GM23338 (cell line): Measurements from ENCODE around the gene CAMKV. TPM values are rescaled to one million over a fixed set of nuclear protein-coding genes. Genes with fewer than 3 reads are reported as not detected.

Experiments used
- ATAC-seq: fragments of 200-7000 bp; cut with Tn5 transposase; 3 replicates; pipeline ENCODE4 v1.9.1; 2020
- DNase-seq: peaks from one replicate; pipeline ENCODE4 v3.0.0-alpha.2; 2015; ENCODE audit warnings: low spot score
- H2AFZ ChIP-seq: fragments of 200-600 bp; sonication (generic); 2 replicates; pipeline ENCODE4 v1.8.0; 2016; ENCODE audit warnings: antibody characterized with exemption, mild to moderate bottlenecking, moderate library complexity
- H3F3A ChIP-seq: fragments of 200-600 bp; sonication (generic); replicated peaks from 2 replicates; pipeline ENCODE4 v1.8.0; 2017; ENCODE audit warnings: antibody characterized with exemption, mixed run types, low read depth
- H3K27ac ChIP-seq: fragments of 200-600 bp; sonication (generic); 2 replicates; pipeline ENCODE4 v1.6.1; 2016; ENCODE audit warnings: low read depth
- H3K27me3 ChIP-seq: fragments of 200-600 bp; sonication (generic); 2 replicates; pipeline ENCODE4 v1.8.0; 2016; ENCODE audit warnings: mild to moderate bottlenecking, mixed run types, moderate library complexity; ENCODE audit not compliant: insufficient read depth
- H3K36me3 ChIP-seq: fragments of 200-600 bp; sonication (generic); 2 replicates; pipeline ENCODE4 v1.8.0; 2016; ENCODE audit warnings: mild to moderate bottlenecking; ENCODE audit not compliant: insufficient read depth
- H3K4me1 ChIP-seq: fragments of 200-600 bp; sonication (generic); 2 replicates; pipeline ENCODE4 v1.8.0; 2016; ENCODE audit warnings: mild to moderate bottlenecking, moderate library complexity; ENCODE audit not compliant: insufficient read depth
- H3K4me2 ChIP-seq: fragments of 200-600 bp; sonication (generic); 2 replicates; pipeline ENCODE4 v1.7.1; 2017; ENCODE audit warnings: mixed run types
- H3K4me3 ChIP-seq: fragments of 200-600 bp; sonication (generic); 2 replicates; pipeline ENCODE4 v1.6.1; 2016; ENCODE audit warnings: mixed run types
- H3K79me2 ChIP-seq: fragments of 200-600 bp; sonication (generic); replicated peaks from 2 replicates; pipeline ENCODE4 v1.8.0; 2017; ENCODE audit warnings: mild to moderate bottlenecking; ENCODE audit not compliant: insufficient read depth
- H3K9me2 ChIP-seq: fragments of 200-600 bp; sonication (generic); 2 replicates; pipeline ENCODE4 v1.8.0; 2017; ENCODE audit not compliant: insufficient read depth
- H4K20me1 ChIP-seq: fragments of 200-600 bp; sonication (generic); replicated peaks from 2 replicates; pipeline ENCODE4 v1.8.0; 2017; ENCODE audit warnings: mild to moderate bottlenecking; ENCODE audit not compliant: insufficient read depth
- H3K27ac Mint-ChIP-seq: 2 replicates; pipeline ENCODE4 v1.8.0; 2020; ENCODE audit warnings: inconsistent platforms, mild to moderate bottlenecking, moderate library complexity, mixed read lengths
- H3K27me3 Mint-ChIP-seq: 3 replicates; pipeline ENCODE4 v1.8.0; 2022; ENCODE audit warnings: low read depth, mild to moderate bottlenecking, moderate library complexity, mixed read lengths, inconsistent platforms; ENCODE audit not compliant: insufficient read depth, poor library complexity
- H3K36me3 Mint-ChIP-seq: 3 replicates; pipeline ENCODE4 v1.8.0; 2021; ENCODE audit warnings: low read depth, mild to moderate bottlenecking, inconsistent platforms, moderate library complexity, mixed read lengths
- H3K4me1 Mint-ChIP-seq: 3 replicates; pipeline ENCODE4 v1.8.0; 2020; ENCODE audit warnings: mild to moderate bottlenecking, inconsistent platforms, mixed read lengths
- H3K4me3 Mint-ChIP-seq: 3 replicates; pipeline ENCODE4 v1.8.0; 2021; ENCODE audit warnings: moderate library complexity, mild to moderate bottlenecking, inconsistent platforms, mixed read lengths
- H3K9me3 Mint-ChIP-seq: 3 replicates; pipeline ENCODE4 v1.8.0; 2020; ENCODE audit warnings: moderate library complexity, mild to moderate bottlenecking, inconsistent platforms, mixed read lengths
- CREB1 ChIP-seq: fragments of 250-450 bp; sonication (Bioruptor Pico); IDR thresholded peaks from 2 replicates; pipeline ENCODE4 v1.5.0; 2020; ENCODE audit warnings: low read depth, mild to moderate bottlenecking, moderate library complexity
- CTCF ChIP-seq, 2 experiments: fragments of 200-600 bp in 1 of 2; sonication (generic) in 1 of 2; conservative IDR thresholded peaks; 2 replicates each; pipeline versions ENCODE4 v1.5.1 to v1.6.1; 2016 to 2017; ENCODE audit warnings: antibody characterized with exemption in 2 of 2, low read depth in 2 of 2, mild to moderate bottlenecking in 2 of 2, moderate library complexity in 1 of 2
- EZH2 ChIP-seq: fragments of 200-600 bp; sonication (generic); IDR thresholded peaks from one replicate; pipeline ENCODE4 v1.8.0; 2017; ENCODE audit warnings: antibody characterized with exemption, mild to moderate bottlenecking, low read depth; ENCODE audit not compliant: unreplicated experiment
- EZH2phosphoT487 ChIP-seq: fragments of 200-600 bp; sonication (generic); IDR thresholded peaks from one replicate; pipeline ENCODE4 v1.8.1; 2018; ENCODE audit warnings: antibody characterized with exemption; ENCODE audit not compliant: unreplicated experiment
- JUNB ChIP-seq: IDR thresholded peaks from one replicate; pipeline ENCODE4 v1.6.1; 2016; ENCODE audit warnings: antibody characterized with exemption; ENCODE audit not compliant: unreplicated experiment
- NANOG ChIP-seq: IDR thresholded peaks from 2 replicates; pipeline ENCODE4 v1.6.1; 2016; ENCODE audit warnings: antibody characterized with exemption, borderline replicate concordance
- POLR2AphosphoS5 ChIP-seq: IDR thresholded peaks from 2 replicates; pipeline ENCODE4 v1.6.1; 2016; ENCODE audit warnings: antibody characterized with exemption, low read depth
- REST ChIP-seq: IDR thresholded peaks from one replicate; pipeline ENCODE4 v1.6.1; 2018; ENCODE audit warnings: antibody characterized with exemption; ENCODE audit not compliant: unreplicated experiment
- STAT1 ChIP-seq: IDR thresholded peaks from one replicate; pipeline ENCODE4 v1.6.1; 2016; ENCODE audit warnings: antibody characterized with exemption; ENCODE audit not compliant: unreplicated experiment
- ZNF114 ChIP-seq: fragments of 250-450 bp; sonication (Bioruptor Pico); IDR thresholded peaks from 2 replicates; pipeline ENCODE4 v1.5.0; 2020; ENCODE audit warnings: mild to moderate bottlenecking, moderate library complexity
- ZNF462 ChIP-seq: fragments of 250-450 bp; sonication (Bioruptor Pico); IDR thresholded peaks from 2 replicates; pipeline ENCODE4 v1.5.0; 2020; ENCODE audit warnings: mild to moderate bottlenecking, moderate library complexity
- polyA plus RNA-seq: library from polyadenylated mRNA; unstranded; fragments of >200 nt; fragmentation: Nextera tagmentation; extraction: Ambion mirVana; gene quantifications from 2 replicates; pipeline ENCODE4 v1.2.1, GENCODE V29; 2016
- total RNA-seq: library from RNA; depleted of rRNA; stranded (reverse); fragments of >200 nt; shearing (Covaris generic); gene quantifications from 2 replicates; pipeline ENCODE4 v1.2.3, GENCODE V29; 2014

Gene CAMKV
- total and polyA plus RNA-seq, 2 experiments from 2014 or later, result 38.3 to 80.1 TPM

GRCh38 chr3:49898991-49899390, 29.3 kb upstream of the CAMKV start:
- TF ChIP-seq EZH2, result no peak
- TF ChIP-seq STAT1, result no peak
- Histone ChIP-seq H3K27ac (no peak overlapping the region), H3K4me3 (no peak overlapping the region), H3K9me2 (no peaks in the 10 kb centered on the region), H2AFZ (no peak overlapping the region), H3K79me2 (no peaks in the 10 kb centered on the region), H4K20me1 (no peaks in the 10 kb centered on the region), H3K27me3 (no peaks in the 10 kb centered on the region), H3K36me3 (no peaks in the 10 kb centered on the region), H3F3A (peaks cover under 1% of the 10 kb centered on the region; the same call in 1 of the 2 replicates), H3K4me1 (peaks cover under 1% of the 10 kb centered on the region; the same call in 1 of the 2 replicates), H3K4me2 (no peak overlapping the region)
- peaks cover 14% of the 10 kb centered on the region for H3K27me3 Mint-ChIP-seq
- H3K9me3 Mint-ChIP-seq, result no peaks in the 10 kb centered on the region
- ATAC-seq (no peak), DNase-seq (no peak)
- no peaks in the 10 kb centered on the region for H3K36me3 Mint-ChIP-seq
- H3K4me3 Mint-ChIP-seq, result no peak overlapping the region
- peaks cover 6% of the 10 kb centered on the region for H3K4me1 Mint-ChIP-seq
- H3K27ac Mint-ChIP-seq, result no peak overlapping the region

- DNase-seq (no peak), ATAC-seq (no peak)
- no peak overlapping the region for H3K4me2 ChIP-seq
- H3K36me3 Mint-ChIP-seq, result no peaks in the 10 kb centered on the region
- no peak overlapping the region for H2AFZ ChIP-seq
- no peak overlapping the region for H3K4me3 Mint-ChIP-seq
- no peaks in the 10 kb centered on the region for H3K79me2 ChIP-seq
- no peaks in the 10 kb centered on the region for H3K36me3 ChIP-seq
- no peak overlapping the region for H3K4me3 ChIP-seq
- peaks cover 6% of the 10 kb centered on the region for H3K27me3 Mint-ChIP-seq
- no peaks in the 10 kb centered on the region for H3F3A ChIP-seq
- no peak overlapping the region for H3K27ac ChIP-seq
- H3K4me1 Mint-ChIP-seq, result peaks cover 3% of the 10 kb centered on the region; the same call in 2 of the 3 replicates
- no peak overlapping the region for H3K27ac Mint-ChIP-seq
- no peaks in the 10 kb centered on the region for H4K20me1 ChIP-seq
- no peaks in the 10 kb centered on the region for H3K9me3 Mint-ChIP-seq
- no peaks in the 10 kb centered on the region for H3K4me1 ChIP-seq
- H3K9me2 ChIP-seq, result no peaks in the 10 kb centered on the region
- no peaks in the 10 kb centered on the region for H3K27me3 ChIP-seq
- TF ChIP-seq STAT1 (no peak), POLR2AphosphoS5 (no peak), EZH2 (no peak), CTCF (conservative IDR thresholded peaks at IDR 0.05; ENCODE audit: low read depth in 2 of 2) (no peak), CREB1 (no peak), ZNF462 (CRISPR knock-in tag) (no peak), ZNF114 (CRISPR knock-in tag) (no peak), EZH2phosphoT487 (no peak), JUNB (no peak), NANOG (no peak), REST (no peak)
Measured at GRCh38 chr3:49896345-49896744, 26.6 kb upstream of the CAMKV start.
